Measurements from ENCODE around the gene CCDC87. TPM values are rescaled to one million over a fixed set of nuclear protein-coding genes. Genes with fewer than 3 reads are reported as not detected.

CCDC87 gene
- total and polyA plus RNA-seq, 2 donors (not counting 3 experiments of a cell fraction or from before 2014, with no cell fraction given), result 0.06 to 0.22 TPM

- dilution Hi-C loops (cut with MboI; ENCODE audit: extremely low pct_ligation_motif_present, low sequenced_read_pairs), result no loop called here
- POLR2A ChIA-PET, result no interaction called here
Measured at GRCh38 chr11:66632952-66633351, 40.1 kb upstream of the CCDC87 start.

DNA sequence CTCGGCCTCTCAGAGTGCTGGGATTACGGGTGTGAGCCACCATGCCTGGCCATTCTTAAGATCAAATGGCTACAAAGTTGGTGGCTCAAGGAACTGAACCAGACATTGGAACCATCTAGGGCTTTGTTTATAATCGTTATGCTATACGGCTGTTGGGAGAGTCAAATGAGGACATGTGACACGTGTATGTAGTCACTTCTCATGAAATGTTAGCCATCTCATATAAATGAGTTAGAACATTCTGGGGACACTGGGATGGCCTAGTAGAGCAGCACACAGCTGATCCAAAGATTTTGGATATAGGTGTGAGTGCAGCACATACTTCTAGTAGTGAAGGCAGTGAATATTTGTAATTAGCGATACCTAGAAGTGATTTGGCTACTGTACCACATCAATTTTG, 39.0 kb upstream of the CCDC87 start:
- no peak for FAIRE-seq
- intact Hi-C loops (cut with micrococcal nuclease) (no loop called here), dilution Hi-C loops (cut with MboI; ENCODE audit: extremely low pct_ligation_motif_present, low sequenced_read_pairs) (no loop called here)
- Histone ChIP-seq H3K79me2 (ENCODE audit: control insufficient read depth, insufficient read depth, low read length) (peaks cover 94% of the 10 kb centered on the region), H3K4me1 (ENCODE audit: control insufficient read depth, extremely low read depth, insufficient read depth, low read length) (no peaks in the 10 kb centered on the region), H3K4me2 (ENCODE audit: insufficient read depth, low read length) (no peak overlapping the region), H3K9me3 (replicated peaks; ENCODE audit: control insufficient read depth, insufficient read depth, low read length) (no peaks in the 10 kb centered on the region), H3K4me3 (replicated peaks in 1 of 3; ENCODE audit: insufficient read depth in 1 of 3, low read depth in 1 of 3, low read length in 3 of 3) (no peak overlapping the region), H4K20me1 (replicated peaks; ENCODE audit: control insufficient read depth, extremely low read depth, insufficient read depth, low read length) (peaks cover 7% of the 10 kb centered on the region), H3K9ac (replicated peaks; ENCODE audit: extremely low read depth, insufficient read depth, low read length) (no peak overlapping the region), H3K9me1 (replicated peaks; ENCODE audit: control insufficient read depth, extremely low read depth, insufficient read depth, low read length) (no peaks in the 10 kb centered on the region), H3K27me3 (ENCODE audit: control insufficient read depth in 2 of 2, insufficient read depth in 2 of 2, low read length in 2 of 2) (no peaks in the 10 kb centered on the region), H3K27ac (ENCODE audit: insufficient read depth, low read depth, low read length) (no peak overlapping the region), H2AFZ (ENCODE audit: low read depth, low read length) (no peak overlapping the region), H3K36me3 (ENCODE audit: control insufficient read depth in 2 of 2, extremely low read depth in 1 of 2, insufficient read depth in 2 of 2, low read length in 2 of 2) (peaks cover 20 to 31% of the 10 kb centered on the region in 2 experiments)
- ChIA-PET CTCF (no interaction called here), POLR2A (no interaction called here)
- no peak for TF ChIP-seq GATA2 (IDR thresholded peaks at IDR 0.05; ENCODE audit: insufficient read depth, insufficient read length, low read depth, low read length)
- TF ChIP-seq FOS (IDR thresholded peaks at IDR 0.05; ENCODE audit: borderline replicate concordance, insufficient read depth, low read length), result no peak
- no peak for TF ChIP-seq POLR2AphosphoS5 (IDR thresholded peaks at IDR 0.05; ENCODE audit: insufficient read depth, low read depth, low read length)
- TF ChIP-seq JUN (IDR thresholded peaks at IDR 0.05; ENCODE audit: borderline replicate concordance, insufficient read depth, insufficient read length, low read depth), result no peak
- no peak for TF ChIP-seq EZH2 (IDR thresholded peaks at IDR 0.05; ENCODE audit: borderline replicate concordance, low read depth, low read length, severe bottlenecking)
- TF ChIP-seq CTCF (IDR thresholded peaks at IDR 0.05; ENCODE audit: extremely low read depth in 1 of 2, insufficient read depth in 1 of 2, low read depth in 1 of 2, low read length in 2 of 2), result no peak
- no peak for TF ChIP-seq POLR2A (IDR thresholded peaks at IDR 0.05; ENCODE audit: low read depth, low read length)
- no peak for TF ChIP-seq MAX (IDR thresholded peaks at IDR 0.05; ENCODE audit: insufficient read depth, insufficient read length)
- no peak for TF ChIP-seq MYC (IDR thresholded peaks at IDR 0.05; ENCODE audit: low read depth, low read length)
- BruUV-seq (replicated peaks), result no TSS peak
- no peak for DNase-seq (ENCODE audit: low read depth, low spot score)

More at GRCh38 chr11:66632952-66633351, 40.1 kb upstream of the CCDC87 start:
- no peak overlapping the region for H3K4me3 ChIP-seq (replicated peaks in 1 of 3; ENCODE audit: insufficient read depth in 1 of 3, low read depth in 1 of 3, low read length in 3 of 3)
- TF ChIP-seq MYC (IDR thresholded peaks at IDR 0.05; ENCODE audit: low read depth, low read length) (no peak), CTCF (IDR thresholded peaks at IDR 0.05; ENCODE audit: extremely low read depth in 1 of 2, insufficient read depth in 1 of 2, low read depth in 1 of 2, low read length in 2 of 2) (no peak), JUN (IDR thresholded peaks at IDR 0.05; ENCODE audit: borderline replicate concordance, insufficient read depth, insufficient read length, low read depth) (no peak)
- peaks cover 4% of the 10 kb centered on the region for H3K4me1 ChIP-seq (ENCODE audit: control insufficient read depth, extremely low read depth, insufficient read depth, low read length)
- no peaks in the 10 kb centered on the region for H3K27me3 ChIP-seq (ENCODE audit: control insufficient read depth in 2 of 2, insufficient read depth in 2 of 2, low read length in 2 of 2)
- no TSS peak for BruUV-seq (replicated peaks)
- peaks cover 7% of the 10 kb centered on the region for H4K20me1 ChIP-seq (replicated peaks; ENCODE audit: control insufficient read depth, extremely low read depth, insufficient read depth, low read length)
- H3K27ac ChIP-seq (ENCODE audit: insufficient read depth, low read depth, low read length), result no peak overlapping the region
- DNase-seq (ENCODE audit: low read depth, low spot score) (no peak), FAIRE-seq (no peak)
- H3K9ac ChIP-seq (replicated peaks; ENCODE audit: extremely low read depth, insufficient read depth, low read length), result no peak overlapping the region
- intact Hi-C loops (cut with micrococcal nuclease), result no loop called here
- no peaks in the 10 kb centered on the region for H3K9me3 ChIP-seq (replicated peaks; ENCODE audit: control insufficient read depth, insufficient read depth, low read length)
- no peaks in the 10 kb centered on the region for H3K9me1 ChIP-seq (replicated peaks; ENCODE audit: control insufficient read depth, extremely low read depth, insufficient read depth, low read length)
- H2AFZ ChIP-seq (ENCODE audit: low read depth, low read length), result no peak overlapping the region
- H3K36me3 ChIP-seq (ENCODE audit: control insufficient read depth in 2 of 2, extremely low read depth in 1 of 2, insufficient read depth in 2 of 2, low read length in 2 of 2), result peaks cover 10 to 20% of the 10 kb centered on the region in 2 experiments
- CTCF ChIA-PET, result no interaction called here
- no peak overlapping the region for H3K4me2 ChIP-seq (ENCODE audit: insufficient read depth, low read length)
- peaks cover 91% of the 10 kb centered on the region for H3K79me2 ChIP-seq (ENCODE audit: control insufficient read depth, insufficient read depth, low read length)
